Measurements from ENCODE around the gene COLGALT1. TPM values are rescaled to one million over a fixed set of nuclear protein-coding genes. Genes with fewer than 3 reads are reported as not detected.

The COLGALT1 gene
- total RNA-seq, 2 donors from 2014 or later = 47.7 to 54.8 TPM

GRCh38 chr19:17632577-17632976 is 77.1 kb downstream of the COLGALT1 start:
- no peak for DNase-seq
- intact Hi-C loops (cut with DNase I) = no loop called here

More at GRCh38 chr19:17632577-17632976, 77.1 kb downstream of the COLGALT1 start:
- no peak for ATAC-seq

Other genes starting within 250 kb of the COLGALT1 start
- gene MRPL34, start 249.8 kb upstream of the COLGALT1 start, total RNA-seq = 100 to 1,000 TPM; 147 to 152 TPM
- 10 to 100 TPM; 27.5 to 33.3 TPM for gene DDA1, start 246.1 kb upstream of the COLGALT1 start, total RNA-seq
- gene ANO8, start 220.8 kb upstream of the COLGALT1 start, total RNA-seq = 1 to 10 TPM; 9.5 to 10.0 TPM
- gene GTPBP3, start 218.1 kb upstream of the COLGALT1 start, total RNA-seq = 10 to 100 TPM in 1 of 2 donors, 1 to 10 TPM in 1; 9.7 to 12.8 TPM
- 100 to 1,000 TPM; 102 to 137 TPM for gene PLVAP, start 178.3 kb upstream of the COLGALT1 start, total RNA-seq
- gene CCDC194, start 161.5 kb upstream of the COLGALT1 start, total RNA-seq = not detected
- 10 to 100 TPM; 56.9 to 72.6 TPM for gene BST2, start 150.0 kb upstream of the COLGALT1 start, total RNA-seq
- gene MVB12A, start 135.6 kb upstream of the COLGALT1 start, total RNA-seq = 10 to 100 TPM; 22.6 to 24.8 TPM
- under 1 TPM; 0.18 to 0.21 TPM for gene TMEM221, start 107.0 kb upstream of the COLGALT1 start, total RNA-seq
- gene NXNL1, start 94.7 kb upstream of the COLGALT1 start, total RNA-seq = under 1 TPM in 1 of 2 donors, not detected in 1; 0.56 TPM
- gene SLC27A1, start 85.1 kb upstream of the COLGALT1 start, total RNA-seq = 10 to 100 TPM; 33.4 to 55.1 TPM
- 10 to 100 TPM; 28.6 to 37.3 TPM for gene PGLS, start 44.0 kb upstream of the COLGALT1 start, total RNA-seq
- gene UNC13A, start 132.7 kb downstream of the COLGALT1 start, total RNA-seq = under 1 TPM; 0.03 to 0.16 TPM
- 10 to 100 TPM; 33.6 to 40.8 TPM for gene MAP1S, start 163.8 kb downstream of the COLGALT1 start, total RNA-seq
- 1 to 10 TPM; 1.5 to 1.8 TPM for gene FCHO1, start 195.8 kb downstream of the COLGALT1 start, total RNA-seq
- gene B3GNT3, start 239.5 kb downstream of the COLGALT1 start, total RNA-seq = under 1 TPM in 1 of 2 donors, not detected in 1; 0.18 TPM